DMS53 (cell line): ENCODE results near the gene ARID1B.

ENCODE experiments used
- DNase-seq: peaks from one replicate; lab custom pipeline; 2025; lab: John Stamatoyannopoulos, UW

Gene ARID1B

DNA sequence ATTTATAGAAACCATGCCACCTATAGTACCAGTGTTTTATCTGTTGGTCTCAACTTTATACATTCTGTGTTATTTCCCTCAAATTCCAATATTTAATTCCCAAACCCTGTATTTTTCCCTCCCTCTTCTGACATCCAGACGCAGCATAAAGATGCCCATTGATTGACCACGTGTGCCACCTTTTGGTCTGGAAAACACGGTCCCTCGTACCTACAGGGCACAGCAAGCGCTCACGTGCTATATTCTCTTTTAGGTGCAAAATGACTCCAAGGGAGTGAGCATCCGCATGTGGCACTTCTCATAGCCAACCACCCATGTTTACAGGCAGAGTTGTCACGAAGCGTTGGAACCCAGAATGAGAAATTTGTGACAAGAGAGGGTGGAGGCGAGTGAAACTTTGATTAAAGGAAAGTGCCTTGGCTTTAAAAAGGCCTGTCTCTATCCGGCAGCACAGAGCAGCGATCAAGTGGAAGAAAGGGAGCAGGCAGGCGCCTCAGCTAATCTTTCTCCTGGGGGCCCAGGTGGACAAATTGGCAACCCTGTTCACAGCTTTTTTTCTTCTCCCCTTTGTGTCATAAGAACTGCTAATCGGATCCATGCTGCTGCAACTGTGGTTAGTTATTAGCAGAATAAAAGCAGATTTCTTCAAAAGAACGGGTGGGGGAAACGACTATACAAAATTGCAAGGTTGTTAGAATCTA, 320.2 kb downstream of the ARID1B start:
- no peak for DNase-seq

DNA sequence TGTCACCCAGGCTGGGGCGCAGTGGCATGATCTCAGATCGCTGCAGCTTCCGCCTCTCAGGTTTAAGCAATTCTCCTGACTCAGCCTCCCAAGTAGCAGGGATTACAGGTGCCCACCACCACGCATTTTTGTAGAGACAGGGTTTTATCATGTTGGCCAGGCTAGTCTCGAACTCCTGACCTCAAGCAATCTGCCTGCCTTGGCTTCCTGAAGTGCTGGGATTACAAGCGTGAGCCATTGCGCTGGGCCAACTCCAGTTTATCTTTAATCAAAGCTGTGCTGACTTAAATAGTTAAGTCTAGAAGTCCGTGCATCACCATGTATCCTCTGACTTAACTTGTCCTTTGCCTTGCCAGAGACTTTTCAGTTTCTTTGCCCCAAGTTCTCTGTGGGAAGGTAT, 321.8 kb downstream of the ARID1B start:
- no peak for DNase-seq

DNA sequence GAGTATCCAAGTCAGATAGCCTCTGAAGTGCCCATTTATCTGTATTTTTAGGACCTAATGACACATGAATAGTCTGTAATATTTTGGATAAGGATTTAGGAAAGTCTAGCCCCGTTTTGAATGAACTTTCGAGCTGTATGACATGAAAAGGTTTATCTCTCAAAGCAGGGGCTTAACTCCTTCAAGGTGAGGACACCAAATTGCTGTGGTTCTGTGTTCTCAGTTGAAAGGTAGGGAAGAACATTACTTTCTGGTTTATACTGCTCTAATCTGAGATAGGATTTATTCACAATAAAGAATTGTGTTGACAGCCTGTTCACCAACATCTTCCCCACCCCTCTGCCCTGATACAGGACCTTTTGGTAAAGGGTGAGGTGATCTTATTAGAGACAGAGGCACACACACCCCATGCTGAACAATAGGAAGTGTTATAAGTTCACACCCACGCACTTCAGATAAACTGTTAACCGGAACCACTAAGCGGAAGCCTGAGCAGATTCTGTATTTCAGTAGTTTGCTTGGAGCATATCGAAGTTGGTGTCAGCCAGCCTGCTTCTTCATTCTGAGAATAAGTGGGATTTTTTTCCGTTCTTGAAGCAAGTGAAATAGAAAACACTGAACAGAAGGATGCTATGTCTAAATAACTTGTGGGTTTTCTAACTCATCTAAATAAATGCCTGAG, 322.9 kb downstream of the ARID1B start:
- no peak for DNase-seq

DNA sequence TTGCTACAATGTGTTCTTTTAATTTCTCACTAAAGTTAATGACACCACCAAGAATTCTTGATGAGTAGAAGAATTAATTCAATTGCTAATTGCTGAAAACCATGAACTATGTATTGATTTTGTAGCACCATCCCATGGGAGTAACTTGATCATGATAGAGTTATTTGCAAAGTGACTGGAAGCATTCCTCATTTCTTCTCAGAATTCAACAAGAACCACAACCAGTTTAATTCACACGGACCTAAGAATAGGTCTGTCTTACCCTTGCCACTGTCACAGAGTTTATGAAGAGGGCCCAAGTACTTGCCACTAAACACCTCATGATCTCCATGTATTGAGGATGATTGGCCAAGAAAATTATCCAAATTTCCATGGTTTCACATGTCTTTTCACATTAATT, 324.0 kb downstream of the ARID1B start:
- DNase-seq, result no peak

DNA sequence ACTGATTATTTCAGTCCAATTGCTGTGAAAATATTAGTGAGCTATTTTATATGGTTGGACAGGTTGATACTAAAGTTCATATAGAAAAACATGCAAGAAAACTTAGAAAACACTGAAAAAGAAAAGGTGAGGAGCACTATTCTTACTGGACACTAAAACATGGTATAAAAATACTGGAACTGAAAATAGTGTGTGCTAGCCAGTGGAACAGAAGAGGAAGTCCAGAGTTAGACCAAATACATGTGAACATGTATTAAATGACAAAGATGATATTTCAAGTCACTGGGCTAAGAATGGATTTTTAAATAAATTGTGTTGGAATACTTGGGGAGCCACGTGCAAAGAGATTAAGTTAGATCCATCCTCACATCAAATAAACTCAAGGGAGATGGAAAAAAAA, 327.6 kb downstream of the ARID1B start:
- DNase-seq, result no peak

DNA sequence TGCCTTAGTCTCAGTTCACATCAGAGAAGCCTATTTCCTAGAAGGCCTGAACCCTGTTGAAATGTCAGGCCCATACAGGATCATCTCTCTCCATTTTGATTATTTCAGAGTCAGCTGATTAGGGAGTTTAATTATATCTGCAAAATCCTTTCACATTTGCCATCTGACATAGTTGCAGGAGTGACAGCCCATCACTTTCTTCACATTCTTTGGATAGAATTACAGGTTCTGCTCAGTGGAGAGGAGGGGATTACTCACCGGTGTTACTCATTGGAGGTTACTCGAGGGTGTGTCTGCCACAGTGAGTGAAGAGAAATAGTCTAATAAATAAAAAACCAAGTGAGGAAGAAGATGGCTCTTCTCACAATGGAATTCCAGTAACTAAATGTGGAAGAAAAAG, 329.3 kb downstream of the ARID1B start:
- DNase-seq, result no peak

DNA sequence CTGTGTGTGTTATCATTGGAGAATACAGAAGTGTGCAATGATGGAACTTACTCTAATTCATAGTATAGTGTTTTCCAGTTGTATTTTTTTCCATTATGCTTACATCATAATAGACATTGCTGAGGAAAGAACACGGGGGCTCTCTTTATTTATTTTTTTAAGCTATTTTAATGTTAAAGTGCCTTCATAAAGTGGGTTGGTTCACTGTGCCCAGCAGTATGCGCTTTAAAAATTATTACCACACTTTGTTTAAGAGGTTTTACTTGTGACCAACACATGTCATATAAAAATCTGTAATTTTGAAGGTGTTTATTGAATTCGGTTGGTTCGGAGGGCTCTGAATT, 330.4 kb downstream of the ARID1B start:
- DNase-seq, result no peak

DNA sequence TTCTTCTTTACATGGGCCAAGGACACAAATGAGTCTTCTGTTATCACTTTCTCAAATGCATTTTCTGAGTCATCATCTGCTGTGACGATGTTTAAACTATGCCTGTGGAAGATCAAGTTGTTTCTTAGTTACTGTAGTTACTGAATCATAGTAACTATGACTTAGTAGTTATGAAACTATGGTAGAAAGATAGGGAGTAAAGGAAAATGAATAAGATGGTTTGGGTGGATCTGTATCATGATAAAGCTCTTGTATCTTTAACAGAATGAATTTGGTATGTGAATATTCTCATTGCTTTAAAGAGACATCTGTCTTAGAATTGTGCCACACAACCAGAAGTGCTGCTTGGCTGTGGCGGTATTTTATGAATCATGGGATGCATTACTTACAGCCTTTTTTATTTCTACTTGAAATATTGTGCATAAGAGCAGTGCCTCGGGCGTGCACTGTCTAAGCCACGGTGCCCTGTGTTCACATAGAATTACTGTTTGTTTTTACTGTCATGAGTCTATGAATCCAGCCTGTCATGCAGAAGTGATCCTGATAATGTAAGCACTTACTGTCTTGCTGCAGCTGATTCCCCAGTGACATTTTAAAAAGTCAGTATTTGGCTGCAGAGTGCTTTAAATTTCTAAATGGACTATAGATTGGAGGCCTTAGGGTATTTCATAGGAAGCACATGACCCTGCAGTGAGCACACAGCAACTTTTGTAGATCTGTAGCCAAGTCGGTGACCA, 330.9 kb downstream of the ARID1B start:
- DNase-seq, result peak; percentile 29

DNA sequence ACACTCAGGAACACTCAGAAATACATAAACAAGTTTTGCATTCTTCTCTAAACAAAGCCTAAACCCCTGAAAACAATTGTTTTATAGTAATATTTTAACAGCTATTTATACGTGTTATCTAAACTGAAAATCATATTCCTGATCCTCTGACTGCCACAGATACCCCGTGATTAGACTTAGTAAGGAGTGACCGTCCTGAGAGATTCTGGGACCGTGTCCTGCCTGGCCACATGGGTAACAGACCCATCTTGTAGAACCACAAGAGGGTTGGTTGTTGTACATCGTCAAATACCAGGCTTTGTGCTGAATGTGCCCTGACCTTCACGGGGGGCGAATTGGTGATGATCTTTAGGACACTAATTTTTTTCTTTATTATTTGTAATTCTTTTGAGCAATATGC, 331.7 kb downstream of the ARID1B start:
- no peak for DNase-seq

DNA sequence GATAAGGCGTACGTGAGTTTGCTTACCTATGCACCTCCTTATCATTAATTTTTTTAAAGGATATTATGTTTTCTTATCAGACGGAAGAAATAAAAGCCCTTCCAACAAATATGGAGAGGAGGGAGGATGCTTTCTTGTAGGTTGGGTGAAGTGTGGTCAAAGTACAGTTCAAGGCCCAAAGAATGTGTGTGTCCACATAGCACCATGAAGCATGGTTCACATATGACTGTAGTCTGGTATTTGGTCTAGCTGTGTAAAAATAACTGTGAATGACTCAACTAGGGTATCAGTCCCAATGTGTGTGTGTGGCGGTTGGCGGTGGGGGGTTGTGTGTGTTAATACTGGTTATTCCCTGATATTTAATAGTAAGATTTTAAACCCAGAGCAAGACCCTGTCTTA, 333.4 kb downstream of the ARID1B start:
- no peak for DNase-seq

DNA sequence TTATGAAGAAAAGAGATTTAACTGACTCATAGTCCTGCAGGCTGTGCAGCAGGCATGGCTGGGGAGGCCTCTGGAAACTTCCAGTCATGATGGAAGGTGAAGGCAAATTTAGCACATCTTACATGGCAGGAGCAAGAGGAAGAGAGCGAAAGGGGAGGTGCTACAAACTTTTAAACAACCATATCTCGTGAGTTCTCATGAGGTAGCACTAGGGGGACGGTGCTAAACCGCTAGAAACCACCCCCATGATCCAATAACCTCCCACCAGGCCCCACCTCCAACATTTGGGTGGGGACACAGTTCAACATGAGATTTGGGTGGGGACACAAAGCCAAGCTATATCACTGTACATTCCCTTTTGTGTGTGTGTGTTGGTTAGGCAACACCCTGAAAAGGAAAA, 336.2 kb downstream of the ARID1B start:
- no peak for DNase-seq

DNA sequence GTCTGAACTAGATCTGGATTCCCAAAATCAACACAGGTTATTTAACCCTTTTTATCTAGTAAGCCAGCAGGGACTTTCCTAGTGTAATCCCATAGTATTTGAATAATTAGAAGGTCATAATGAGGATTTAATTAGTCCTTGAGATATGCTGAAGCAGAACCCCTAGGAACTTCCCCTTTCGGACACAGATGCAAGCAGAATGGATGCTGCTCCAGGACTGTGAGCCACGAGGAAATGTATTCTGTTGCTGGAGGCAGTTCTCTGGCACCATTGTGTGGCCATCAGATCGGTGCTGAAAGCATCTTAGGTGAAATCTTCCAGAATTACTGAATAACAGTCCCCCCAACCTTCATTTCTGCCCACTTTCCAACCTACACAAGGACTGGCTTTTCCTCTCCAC, 339.2 kb downstream of the ARID1B start:
- DNase-seq, result no peak

DNA sequence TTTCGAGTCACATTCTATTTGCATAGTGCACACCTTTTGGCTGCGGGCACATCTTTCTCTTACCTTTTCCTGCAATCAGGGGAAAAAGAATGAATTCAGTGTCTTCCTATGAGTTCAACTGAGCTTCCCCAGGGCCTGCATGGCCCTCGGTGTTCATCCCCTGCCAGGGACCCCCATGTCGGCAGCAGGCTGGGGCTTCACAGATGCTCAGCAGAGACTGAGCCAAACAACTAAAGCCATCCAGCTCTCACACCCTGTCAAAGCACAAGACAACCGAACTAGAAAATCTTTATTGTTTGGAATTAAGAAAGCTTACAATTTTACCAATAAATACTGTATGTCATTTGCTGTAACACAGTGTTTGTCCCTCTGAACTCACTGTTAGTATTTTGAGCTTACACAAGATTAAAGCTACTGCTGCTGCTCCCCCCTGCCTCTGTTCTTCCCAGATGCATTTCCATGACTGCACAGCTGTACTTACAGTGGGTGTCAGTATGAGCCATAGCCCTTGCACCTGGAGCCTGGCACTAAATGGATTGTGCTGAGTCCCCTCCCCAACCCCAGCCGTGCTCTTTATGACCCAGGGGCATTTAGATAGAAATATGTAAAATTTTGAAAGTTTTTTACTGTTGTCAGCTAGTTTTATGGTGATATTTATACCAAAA, 340.4 kb downstream of the ARID1B start:
- DNase-seq, result no peak

DNA sequence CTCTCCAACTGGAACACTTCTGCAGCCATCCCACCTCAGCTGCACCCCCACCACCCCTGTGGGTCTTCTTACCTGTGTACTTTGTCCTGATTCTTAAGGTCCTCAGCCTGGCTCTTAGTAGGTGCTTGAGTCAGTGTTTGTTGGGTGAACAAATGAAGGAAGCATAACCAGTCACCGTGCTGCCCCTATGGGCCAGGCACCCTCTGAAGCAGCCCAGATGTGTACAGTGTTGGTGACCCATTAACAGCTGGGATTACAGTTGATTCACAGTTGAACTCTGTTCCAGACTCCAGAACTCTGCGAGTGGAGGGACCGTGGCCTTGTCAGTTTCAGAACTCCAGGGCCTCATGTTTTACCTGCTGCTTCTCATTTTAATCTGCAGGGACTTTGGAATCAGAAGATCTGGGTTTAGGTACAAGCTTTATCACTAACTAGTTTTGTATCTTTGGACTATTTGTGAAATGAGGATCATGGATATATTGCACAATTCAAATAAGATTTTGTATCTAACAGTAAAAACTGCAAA, 342.4 kb downstream of the ARID1B start:
- no peak for DNase-seq

DNA sequence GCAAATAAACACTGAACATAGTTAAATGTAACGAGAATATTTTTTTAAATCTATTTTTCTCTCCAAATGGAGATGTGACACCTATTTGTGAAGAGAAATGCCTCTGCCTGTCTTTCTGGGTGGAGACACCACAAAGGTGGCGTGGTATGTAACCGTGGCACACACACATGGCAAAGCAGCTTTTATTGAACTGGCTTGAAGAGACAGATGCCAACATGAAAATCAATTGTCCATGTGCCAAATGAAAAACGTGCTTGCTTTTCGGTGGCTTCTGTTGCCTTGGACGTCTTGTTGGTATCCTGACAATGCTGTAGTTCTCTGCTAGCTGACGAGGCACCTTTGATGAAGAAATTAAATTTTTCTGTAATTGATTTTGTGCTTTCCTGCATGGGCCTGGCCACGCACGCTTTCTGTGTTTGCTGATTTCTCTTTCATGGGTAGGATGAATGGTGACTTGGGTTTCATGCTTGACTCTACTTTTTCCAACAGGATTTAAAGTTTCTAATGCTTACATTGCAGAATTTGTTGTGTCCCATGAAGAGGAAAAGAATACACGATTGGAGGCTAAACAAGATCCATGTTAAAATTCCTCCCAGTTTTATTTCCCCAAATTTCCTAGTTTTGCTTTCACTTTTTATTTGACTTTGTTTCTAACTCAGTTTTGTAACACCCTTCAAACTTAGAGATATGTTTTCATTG, 343.5 kb downstream of the ARID1B start:
- no peak for DNase-seq

DNA sequence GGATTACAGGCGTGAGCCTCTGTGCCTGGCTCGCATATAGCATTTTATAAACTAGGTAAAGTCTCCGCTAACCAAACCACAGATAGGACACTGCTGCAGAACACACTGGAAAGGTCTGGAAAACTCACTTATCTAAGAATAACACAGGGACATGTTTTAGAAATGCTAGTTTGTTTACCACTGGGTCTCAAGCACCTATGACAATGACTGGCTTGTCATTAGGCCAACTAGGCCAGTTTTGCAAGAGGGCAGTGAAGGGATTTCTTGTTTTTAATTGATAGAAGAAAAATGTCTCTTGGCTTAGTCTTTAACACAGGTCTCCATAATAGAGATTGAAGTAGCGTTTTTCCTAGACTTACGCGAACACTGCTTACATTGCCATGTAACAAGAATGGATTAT, 344.7 kb downstream of the ARID1B start:
- DNase-seq, result no peak

DNA sequence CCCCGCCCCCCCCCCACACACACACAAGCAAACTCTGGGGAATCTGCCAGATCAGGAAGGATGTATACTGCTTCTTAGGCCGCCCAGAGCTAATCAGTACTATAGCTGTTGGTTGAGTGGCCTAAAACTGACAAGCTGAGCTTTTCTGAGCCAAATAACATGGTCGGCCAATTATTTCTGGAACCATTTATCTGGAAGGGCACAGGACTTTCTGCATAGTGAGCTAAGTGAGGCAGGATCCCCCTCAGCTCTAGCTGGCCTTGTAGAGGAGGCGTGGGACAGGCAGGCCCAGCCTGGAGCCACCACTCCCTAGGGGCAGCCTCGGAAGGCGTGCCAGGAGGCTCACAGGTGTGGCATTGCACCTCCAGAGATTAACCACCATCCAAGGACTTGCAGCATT, 346.1 kb downstream of the ARID1B start:
- no peak for DNase-seq

DNA sequence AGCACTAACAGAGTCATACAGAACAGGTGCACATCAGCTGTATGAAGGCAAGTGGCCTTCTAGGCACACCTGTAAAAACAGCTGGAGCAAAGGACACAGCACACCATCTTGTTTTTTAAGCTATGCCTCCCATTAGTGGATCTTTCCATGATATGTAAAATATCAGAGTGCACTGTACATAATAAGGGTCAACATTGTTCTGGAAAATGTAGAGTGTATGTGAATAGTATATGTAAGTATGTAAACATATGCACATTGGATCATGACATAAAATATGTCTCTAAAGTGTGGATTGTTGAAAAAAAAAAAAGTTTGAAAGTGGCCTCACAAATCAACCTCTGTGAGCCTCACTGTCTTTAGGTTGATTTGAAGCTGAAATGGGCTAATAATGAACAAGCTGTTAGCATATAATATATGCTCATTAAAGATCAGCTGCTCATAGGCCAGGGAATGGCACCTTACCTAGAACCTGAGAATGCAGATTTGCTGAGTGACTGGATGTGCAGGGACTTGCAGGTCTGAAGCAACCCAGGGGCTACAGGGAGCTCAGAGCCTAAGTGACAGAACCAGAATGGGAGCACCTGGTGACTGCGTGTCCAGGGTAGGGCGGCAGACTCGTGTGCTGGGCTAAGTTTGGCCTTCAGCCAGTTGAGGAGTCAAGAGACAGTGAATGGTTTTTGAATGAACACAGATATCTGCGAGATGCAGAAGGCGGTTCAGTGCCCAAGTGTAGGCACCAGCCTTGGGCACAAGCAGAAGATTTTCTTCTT, 347.5 kb downstream of the ARID1B start:
- no peak for DNase-seq

DNA sequence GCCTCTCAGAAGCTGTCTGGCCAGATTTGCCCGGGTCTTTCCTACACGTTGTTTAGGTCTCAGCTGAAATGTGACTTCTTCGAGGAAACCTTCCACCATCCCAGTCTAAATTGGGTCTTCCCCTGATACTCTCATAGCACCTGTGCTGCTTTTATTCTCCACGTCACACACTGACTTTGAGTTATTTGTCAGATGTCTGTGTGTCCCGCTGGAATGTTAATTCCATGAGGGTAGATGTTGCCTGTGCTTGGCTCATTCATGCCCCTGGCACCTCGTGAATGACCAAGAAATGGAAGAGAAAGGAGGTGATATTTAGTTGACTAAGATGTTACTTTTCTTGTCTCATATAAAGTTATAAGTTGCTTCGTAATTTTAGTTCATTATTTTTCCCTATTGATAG, 348.4 kb downstream of the ARID1B start:
- DNase-seq, result no peak

DNA sequence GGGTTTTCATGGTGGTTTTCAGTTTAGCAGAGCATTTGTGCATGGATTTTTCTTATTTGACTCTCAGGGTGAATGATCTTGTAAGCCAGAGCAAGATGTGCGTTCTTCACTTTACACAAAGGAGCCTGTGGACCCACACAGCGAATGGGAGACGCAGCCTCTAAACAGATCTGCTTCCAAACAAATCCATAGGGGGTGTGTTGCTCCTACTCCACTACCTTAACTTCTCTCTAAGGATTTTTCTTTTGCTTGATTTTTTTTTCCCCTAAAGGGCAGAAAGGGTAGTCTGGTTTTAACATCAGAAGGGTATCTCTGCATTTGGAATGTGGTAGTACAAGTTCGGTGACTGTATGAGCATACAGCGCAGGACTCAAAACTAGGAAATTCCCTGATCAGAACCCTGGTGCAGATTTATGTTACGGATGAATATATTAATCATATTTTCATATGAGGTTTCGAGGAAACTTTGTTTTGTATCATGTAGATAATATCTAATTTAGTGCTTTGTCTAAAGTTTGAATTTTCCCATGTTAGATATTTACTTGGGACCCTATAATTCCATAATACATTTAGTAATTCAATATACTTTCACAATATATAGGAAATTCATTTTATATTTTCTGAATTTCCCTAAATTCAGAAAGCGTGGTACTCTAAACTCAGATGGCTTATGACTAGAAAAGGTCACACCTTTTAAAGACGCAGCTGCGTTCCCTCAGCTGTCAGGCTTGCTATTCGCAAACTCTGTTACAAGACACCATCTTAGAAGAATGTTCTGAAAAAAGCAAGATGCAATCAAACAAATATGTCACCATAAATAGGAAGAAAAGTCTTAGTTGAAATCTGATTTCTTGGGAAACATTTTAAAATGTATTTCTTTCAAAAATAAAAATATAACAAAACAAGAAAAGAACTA, 349.3 kb downstream of the ARID1B start:
- DNase-seq, result no peak
